Right cardiac atrium (tissue), 5 donors: Measurements from ENCODE around the gene ROBO1. TPM values are rescaled to one million over a fixed set of nuclear protein-coding genes. Genes with fewer than 3 reads are reported as not detected.
A peak's percentile ranks its signal among the peaks of the same experiment; 100 is the strongest.
"Not testable (repeated sequence)": the region's sequence is repeated elsewhere in the genome, so short reads cannot be mapped to it uniquely, and the experiment has no call there.

ENCODE experiments used
- ATAC-seq, 2 donors: fragments of 200-7000 bp; cut with Tn5 transposase; one replicate each; pipeline versions ENCODE4 v1.8.0 to v1.9.1; 2020; ENCODE audit warnings: moderate library complexity in 2 of 2, mild to moderate bottlenecking in 1 of 2
- DNase-seq, 3 donors: peaks; one replicate each; pipeline ENCODE4 v3.0.0-alpha.2; 2020
- H3K27ac ChIP-seq: one replicate; pipeline ENCODE4 v1.5.1; 2013; ENCODE audit warnings: mild to moderate bottlenecking, low read length, control low read depth, moderate library complexity
- H3K27me3 ChIP-seq: one replicate; pipeline ENCODE4 v1.6.1; 2013; ENCODE audit not compliant: control insufficient read depth, insufficient read depth
- H3K4me1 ChIP-seq: one replicate; pipeline ENCODE4 v1.6.1; 2013; ENCODE audit warnings: low read length; ENCODE audit not compliant: control insufficient read depth, insufficient read depth
- H3K4me3 ChIP-seq: one replicate; pipeline ENCODE4 v1.5.1; 2013; ENCODE audit warnings: low read length, control low read depth
- H3K9me3 ChIP-seq: one replicate; pipeline ENCODE4 v1.6.1; 2013; ENCODE audit warnings: low read length; ENCODE audit not compliant: control insufficient read depth
- WGBS: extraction: QIAGEN DNeasy Blood & Tissue Kit; methylation state at CpG from one replicate; pipeline ENCODE4 v1.1.7; 2013; 5-methylcytosine and 5-hydroxymethylcytosine counted together
- intact Hi-C, 4 donors: fragments of 100-400 bp; cut with DNase I; formaldehyde crosslinking; loops; one replicate each; pipeline versions ENCODE4 v1.11.0 to v1.14.0; 2022 to 2023
- polyA plus RNA-seq: library from polyadenylated mRNA; stranded (reverse); fragments of 200-250 nt; gene quantifications from one replicate; pipeline ENCODE4 v1.2.3, GENCODE V29; 2013
- total RNA-seq, 4 donors: library from RNA; stranded (reverse); fragmentation: NEBNext Ultra II Directional; extraction: Animal tissue kit (Norgen Biotek cat#: 25700); gene quantifications; one replicate each; pipeline ENCODE4 v1.2.1, GENCODE V29; 2021
- donor health status: healthy with polysubstance abuse.
- donor health status: DM: no; HTN: yes; CAD: no.
- donor health status: DM: no; HTN: no; CAD: no.
- donor health status: DM: no; HTN: yes; CAD: no; lungs with severe emphysema.
- donor health status: DM: yes; HTN: yes; CAD: no.

ROBO1 gene
- total and polyA plus RNA-seq, 5 donors: 5.5 to 16.2 (median 13.5) TPM

- ATAC-seq (no peak), DNase-seq (no peak)
- Histone ChIP-seq H3K4me3 (no peak overlapping the region), H3K27me3 (no peaks in the 10 kb centered on the region), H3K9me3 (no peaks in the 10 kb centered on the region), H3K27ac (no peak overlapping the region), H3K4me1 (no peaks in the 10 kb centered on the region)
- intact Hi-C loops: loop anchor here in 2 of 4 donors (10.0 kb wide), 2 partner anchors 849 to 859 kb away; no protein-coding TSS in a partner anchor
- WGBS: 65% methylated on average over 3 of the region's 3 CpGs
Observed at GRCh38 chr3:79514069-79514468, 253.7 kb downstream of the ROBO1 start.

- Histone ChIP-seq H3K9me3 (no peaks in the 10 kb centered on the region), H3K27ac (no peak overlapping the region), H3K4me1 (no peaks in the 10 kb centered on the region), H3K4me3 (no peak overlapping the region), H3K27me3 (no peaks in the 10 kb centered on the region)
- intact Hi-C loops: no loop called here
- DNase-seq (no peak), ATAC-seq (no peak)
- WGBS: 88% methylated on average over 1 of the region's 1 CpG
Observed at GRCh38 chr3:79506751-79507150, 261.0 kb downstream of the ROBO1 start.

GRCh38 chr3:79502216-79502681, 265.5 kb downstream of the ROBO1 start:
- H3K4me3 ChIP-seq, H3K9me3 ChIP-seq, intact Hi-C loops, H3K27me3 ChIP-seq, ATAC-seq, H3K27ac ChIP-seq, H3K4me1 ChIP-seq: not testable (repeated sequence)
- DNase-seq: peak in 1 of 3 donors; percentile 43
- WGBS: 94% methylated on average over 39 of the region's 39 CpGs

GRCh38 chr3:79497447-79498111, 270.2 kb downstream of the ROBO1 start:
- intact Hi-C loops: loop anchor here in 1 of 4 donors (10.0 kb wide), 2 partner anchors 133 to 413 kb away; no protein-coding TSS in a partner anchor
- 28% methylated on average over 7 of the region's 7 CpGs for whole genome bisulfite sequencing
- H3K4me1 ChIP-seq: no peaks in the 10 kb centered on the region
- no peak for ATAC-seq
- no peak for DNase-seq
- no peaks in the 10 kb centered on the region for H3K27me3 ChIP-seq
- no peak overlapping the region for H3K27ac ChIP-seq
- no peaks in the 10 kb centered on the region for H3K9me3 ChIP-seq
- no peak overlapping the region for H3K4me3 ChIP-seq

- DNase-seq (no peak), ATAC-seq (no peak)
- H3K27me3 ChIP-seq: no peaks in the 10 kb centered on the region
- H3K9me3 ChIP-seq: no peaks in the 10 kb centered on the region
- H3K4me1 ChIP-seq: no peaks in the 10 kb centered on the region
- 37% methylated on average over 4 of the region's 4 CpGs for WGBS
- H3K4me3 ChIP-seq: no peak overlapping the region
- no peak overlapping the region for H3K27ac ChIP-seq
- intact Hi-C loops: loop anchor here in 1 of 4 donors (10.0 kb wide), 2 partner anchors 126 to 406 kb away; no protein-coding TSS in a partner anchor
Observed at GRCh38 chr3:79491029-79491641, 276.7 kb downstream of the ROBO1 start.

GRCh38 chr3:79490165-79491028, 277.4 kb downstream of the ROBO1 start:
- 34% methylated on average over 8 of the region's 8 CpGs for WGBS
- Histone ChIP-seq H3K4me1 (no peaks in the 10 kb centered on the region), H3K27ac (no peak overlapping the region), H3K9me3 (no peaks in the 10 kb centered on the region), H3K4me3 (no peak overlapping the region), H3K27me3 (no peaks in the 10 kb centered on the region)
- DNase-seq (peak; percentile 70 to 79 (median 74)), ATAC-seq (peak; percentile 54 to 79)
- intact Hi-C loops: loop anchor here in 1 of 4 donors (10.0 kb wide), 2 partner anchors 126 to 406 kb away; no protein-coding TSS in a partner anchor

- no peak for ATAC-seq
- no peak overlapping the region for H3K4me3 ChIP-seq
- H3K4me1 ChIP-seq: no peaks in the 10 kb centered on the region
- intact Hi-C loops: no loop called here
- no peak for DNase-seq
- WGBS: 87% methylated on average over 2 of the region's 2 CpGs
- H3K27me3 ChIP-seq: no peaks in the 10 kb centered on the region
- no peaks in the 10 kb centered on the region for H3K9me3 ChIP-seq
- H3K27ac ChIP-seq: no peak overlapping the region
Observed at GRCh38 chr3:79488407-79488806, 279.4 kb downstream of the ROBO1 start.

GRCh38 chr3:79480746-79481145, 287.1 kb downstream of the ROBO1 start:
- no peak for ATAC-seq
- Histone ChIP-seq H3K27me3 (no peaks in the 10 kb centered on the region), H3K4me1 (no peaks in the 10 kb centered on the region), H3K9me3 (no peaks in the 10 kb centered on the region), H3K4me3 (no peak overlapping the region), H3K27ac (no peak overlapping the region)
- 63% methylated on average over 1 of the region's 1 CpG for WGBS
- DNase-seq: no peak
- intact Hi-C loops: no loop called here

- 88% methylated on average over 1 of the region's 1 CpG for WGBS
Observed at GRCh38 chr3:79478620-79479019, 289.2 kb downstream of the ROBO1 start.

GRCh38 chr3:79477242-79477641, 290.6 kb downstream of the ROBO1 start:
- 63% methylated on average over 1 of the region's 1 CpG for WGBS
- Histone ChIP-seq H3K27ac (no peak overlapping the region), H3K4me3 (no peak overlapping the region), H3K9me3 (no peaks in the 10 kb centered on the region), H3K4me1 (no peaks in the 10 kb centered on the region), H3K27me3 (no peaks in the 10 kb centered on the region)
- no peak for ATAC-seq
- no peak for DNase-seq
- intact Hi-C loops: no loop called here

More at GRCh38 chr3:79478620-79479019, 289.2 kb downstream of the ROBO1 start:
- Histone ChIP-seq H3K27me3 (no peaks in the 10 kb centered on the region), H3K4me1 (no peaks in the 10 kb centered on the region), H3K27ac (no peak overlapping the region), H3K9me3 (no peaks in the 10 kb centered on the region), H3K4me3 (no peak overlapping the region)
- intact Hi-C loops: no loop called here
- DNase-seq (no peak), ATAC-seq (no peak)

GRCh38 chr3:79473993-79474392, 293.8 kb downstream of the ROBO1 start:
- Histone ChIP-seq H3K4me3 (no peak overlapping the region), H3K27ac (no peak overlapping the region), H3K4me1 (no peaks in the 10 kb centered on the region), H3K9me3 (no peaks in the 10 kb centered on the region), H3K27me3 (no peaks in the 10 kb centered on the region)
- intact Hi-C loops: no loop called here
- WGBS: 69% methylated on average over 2 of the region's 2 CpGs
- no peak for ATAC-seq
- DNase-seq: no peak
